Measurements from ENCODE around the gene WEE2. TPM values are rescaled to one million over a fixed set of nuclear protein-coding genes. Genes with fewer than 3 reads are reported as not detected.

The WEE2 gene
- total and polyA plus RNA-seq, 9 of the 15 experiments (the other 6 are each of a cell fraction or from before 2014, with no cell fraction given), result not detected

GRCh38 chr7:141737836-141738591 is 29.9 kb downstream of the WEE2 start, which contains the start of gene SSBP1 (continued):
- TF ChIP-seq, protein P1, sequence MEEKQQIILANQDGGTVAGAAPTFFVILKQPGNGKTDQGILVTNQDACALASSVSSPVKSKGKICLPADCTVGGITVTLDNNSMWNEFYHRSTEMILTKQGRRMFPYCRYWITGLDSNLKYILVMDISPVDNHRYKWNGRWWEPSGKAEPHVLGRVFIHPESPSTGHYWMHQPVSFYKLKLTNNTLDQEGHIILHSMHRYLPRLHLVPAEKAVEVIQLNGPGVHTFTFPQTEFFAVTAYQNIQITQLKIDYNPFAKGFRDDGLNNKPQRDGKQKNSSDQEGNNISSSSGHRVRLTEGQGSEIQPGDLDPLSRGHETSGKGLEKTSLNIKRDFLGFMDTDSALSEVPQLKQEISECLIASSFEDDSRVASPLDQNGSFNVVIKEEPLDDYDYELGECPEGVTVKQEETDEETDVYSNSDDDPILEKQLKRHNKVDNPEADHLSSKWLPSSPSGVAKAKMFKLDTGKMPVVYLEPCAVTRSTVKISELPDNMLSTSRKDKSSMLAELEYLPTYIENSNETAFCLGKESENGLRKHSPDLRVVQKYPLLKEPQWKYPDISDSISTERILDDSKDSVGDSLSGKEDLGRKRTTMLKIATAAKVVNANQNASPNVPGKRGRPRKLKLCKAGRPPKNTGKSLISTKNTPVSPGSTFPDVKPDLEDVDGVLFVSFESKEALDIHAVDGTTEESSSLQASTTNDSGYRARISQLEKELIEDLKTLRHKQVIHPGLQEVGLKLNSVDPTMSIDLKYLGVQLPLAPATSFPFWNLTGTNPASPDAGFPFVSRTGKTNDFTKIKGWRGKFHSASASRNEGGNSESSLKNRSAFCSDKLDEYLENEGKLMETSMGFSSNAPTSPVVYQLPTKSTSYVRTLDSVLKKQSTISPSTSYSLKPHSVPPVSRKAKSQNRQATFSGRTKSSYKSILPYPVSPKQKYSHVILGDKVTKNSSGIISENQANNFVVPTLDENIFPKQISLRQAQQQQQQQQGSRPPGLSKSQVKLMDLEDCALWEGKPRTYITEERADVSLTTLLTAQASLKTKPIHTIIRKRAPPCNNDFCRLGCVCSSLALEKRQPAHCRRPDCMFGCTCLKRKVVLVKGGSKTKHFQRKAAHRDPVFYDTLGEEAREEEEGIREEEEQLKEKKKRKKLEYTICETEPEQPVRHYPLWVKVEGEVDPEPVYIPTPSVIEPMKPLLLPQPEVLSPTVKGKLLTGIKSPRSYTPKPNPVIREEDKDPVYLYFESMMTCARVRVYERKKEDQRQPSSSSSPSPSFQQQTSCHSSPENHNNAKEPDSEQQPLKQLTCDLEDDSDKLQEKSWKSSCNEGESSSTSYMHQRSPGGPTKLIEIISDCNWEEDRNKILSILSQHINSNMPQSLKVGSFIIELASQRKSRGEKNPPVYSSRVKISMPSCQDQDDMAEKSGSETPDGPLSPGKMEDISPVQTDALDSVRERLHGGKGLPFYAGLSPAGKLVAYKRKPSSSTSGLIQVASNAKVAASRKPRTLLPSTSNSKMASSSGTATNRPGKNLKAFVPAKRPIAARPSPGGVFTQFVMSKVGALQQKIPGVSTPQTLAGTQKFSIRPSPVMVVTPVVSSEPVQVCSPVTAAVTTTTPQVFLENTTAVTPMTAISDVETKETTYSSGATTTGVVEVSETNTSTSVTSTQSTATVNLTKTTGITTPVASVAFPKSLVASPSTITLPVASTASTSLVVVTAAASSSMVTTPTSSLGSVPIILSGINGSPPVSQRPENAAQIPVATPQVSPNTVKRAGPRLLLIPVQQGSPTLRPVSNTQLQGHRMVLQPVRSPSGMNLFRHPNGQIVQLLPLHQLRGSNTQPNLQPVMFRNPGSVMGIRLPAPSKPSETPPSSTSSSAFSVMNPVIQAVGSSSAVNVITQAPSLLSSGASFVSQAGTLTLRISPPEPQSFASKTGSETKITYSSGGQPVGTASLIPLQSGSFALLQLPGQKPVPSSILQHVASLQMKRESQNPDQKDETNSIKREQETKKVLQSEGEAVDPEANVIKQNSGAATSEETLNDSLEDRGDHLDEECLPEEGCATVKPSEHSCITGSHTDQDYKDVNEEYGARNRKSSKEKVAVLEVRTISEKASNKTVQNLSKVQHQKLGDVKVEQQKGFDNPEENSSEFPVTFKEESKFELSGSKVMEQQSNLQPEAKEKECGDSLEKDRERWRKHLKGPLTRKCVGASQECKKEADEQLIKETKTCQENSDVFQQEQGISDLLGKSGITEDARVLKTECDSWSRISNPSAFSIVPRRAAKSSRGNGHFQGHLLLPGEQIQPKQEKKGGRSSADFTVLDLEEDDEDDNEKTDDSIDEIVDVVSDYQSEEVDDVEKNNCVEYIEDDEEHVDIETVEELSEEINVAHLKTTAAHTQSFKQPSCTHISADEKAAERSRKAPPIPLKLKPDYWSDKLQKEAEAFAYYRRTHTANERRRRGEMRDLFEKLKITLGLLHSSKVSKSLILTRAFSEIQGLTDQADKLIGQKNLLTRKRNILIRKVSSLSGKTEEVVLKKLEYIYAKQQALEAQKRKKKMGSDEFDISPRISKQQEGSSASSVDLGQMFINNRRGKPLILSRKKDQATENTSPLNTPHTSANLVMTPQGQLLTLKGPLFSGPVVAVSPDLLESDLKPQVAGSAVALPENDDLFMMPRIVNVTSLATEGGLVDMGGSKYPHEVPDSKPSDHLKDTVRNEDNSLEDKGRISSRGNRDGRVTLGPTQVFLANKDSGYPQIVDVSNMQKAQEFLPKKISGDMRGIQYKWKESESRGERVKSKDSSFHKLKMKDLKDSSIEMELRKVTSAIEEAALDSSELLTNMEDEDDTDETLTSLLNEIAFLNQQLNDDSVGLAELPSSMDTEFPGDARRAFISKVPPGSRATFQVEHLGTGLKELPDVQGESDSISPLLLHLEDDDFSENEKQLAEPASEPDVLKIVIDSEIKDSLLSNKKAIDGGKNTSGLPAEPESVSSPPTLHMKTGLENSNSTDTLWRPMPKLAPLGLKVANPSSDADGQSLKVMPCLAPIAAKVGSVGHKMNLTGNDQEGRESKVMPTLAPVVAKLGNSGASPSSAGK (IDR thresholded peaks at IDR 0.05), result peak; percentile 39; the same call in 1 of the 2 replicates
- TF ChIP-seq ZNF444 (CRISPR knock-in tag; IDR thresholded peaks at IDR 0.05), result no peak
- TF ChIP-seq ZNF764 (CRISPR knock-in tag; IDR thresholded peaks at IDR 0.05; ENCODE audit: low read depth), result peak; percentile 37; the same call in 1 of the 2 replicates
- 0 out of 2 replicates have a peak, but pooled peaks have one; percentile 53 for TF ChIP-seq KLF6 (CRISPR knock-in tag; IDR thresholded peaks at IDR 0.05; ENCODE audit: borderline replicate concordance)
- peak; percentile 47 to 48 for TF ChIP-seq RAD21 (CRISPR knock-in tag; conservative IDR thresholded peaks at IDR 0.05 in 1 of 2, IDR thresholded peaks at IDR 0.05 in 1 of 2)
- TF ChIP-seq GTF2A2 (tag; IDR thresholded peaks at IDR 0.05), result no peak
- TF ChIP-seq NBN (IDR thresholded peaks at IDR 0.05; ENCODE audit: low read depth), result peak; percentile 97
- TF ChIP-seq RHOXF2B (CRISPR knock-in tag; conservative IDR thresholded peaks at IDR 0.05), result no peak
- TF ChIP-seq, protein P2, sequence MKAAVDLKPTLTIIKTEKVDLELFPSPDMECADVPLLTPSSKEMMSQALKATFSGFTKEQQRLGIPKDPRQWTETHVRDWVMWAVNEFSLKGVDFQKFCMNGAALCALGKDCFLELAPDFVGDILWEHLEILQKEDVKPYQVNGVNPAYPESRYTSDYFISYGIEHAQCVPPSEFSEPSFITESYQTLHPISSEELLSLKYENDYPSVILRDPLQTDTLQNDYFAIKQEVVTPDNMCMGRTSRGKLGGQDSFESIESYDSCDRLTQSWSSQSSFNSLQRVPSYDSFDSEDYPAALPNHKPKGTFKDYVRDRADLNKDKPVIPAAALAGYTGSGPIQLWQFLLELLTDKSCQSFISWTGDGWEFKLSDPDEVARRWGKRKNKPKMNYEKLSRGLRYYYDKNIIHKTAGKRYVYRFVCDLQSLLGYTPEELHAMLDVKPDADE (conservative IDR thresholded peaks at IDR 0.05; ENCODE audit: control insufficient read depth, low read depth, low read length), result peak; percentile 87
- TF ChIP-seq ZNF586 (CRISPR knock-in tag; conservative IDR thresholded peaks at IDR 0.05), result no peak
- peak; percentile 93 for TF ChIP-seq KAT8 (IDR thresholded peaks at IDR 0.05; ENCODE audit: low read depth)
- TF ChIP-seq CBX8 (IDR thresholded peaks at IDR 0.05; ENCODE audit: borderline replicate concordance, extremely low read depth, low read depth, low read length, poor library complexity, severe bottlenecking), result no peak
- TF ChIP-seq IRF9 (tag; IDR thresholded peaks at IDR 0.05), result no peak

Data from K562 (cell line).